Activated CD4-positive, alpha-beta T cell treated with anti-CD3 and anti-CD28 coated beads, Interleukin-10, Interleukin-2, amounts not matched to agents 100 ng/mL and 50 ng/mL, durations not matched to agents 16 hours and 8 hours (primary cell): Measurements from ENCODE around the gene TFAP2E.
"Not testable (repeated sequence)": the region's sequence is repeated elsewhere in the genome, so short reads cannot be mapped to it uniquely, and the experiment has no call there.

ENCODE experiments used
- DNase-seq: peaks from one replicate; pipeline ENCODE4 v3.0.0-alpha.2; 2020

Gene TFAP2E

GRCh38 chr1:35574655-35575415 is 1.7 kb downstream of the TFAP2E start:
- DNase-seq, result no peak

DNA sequence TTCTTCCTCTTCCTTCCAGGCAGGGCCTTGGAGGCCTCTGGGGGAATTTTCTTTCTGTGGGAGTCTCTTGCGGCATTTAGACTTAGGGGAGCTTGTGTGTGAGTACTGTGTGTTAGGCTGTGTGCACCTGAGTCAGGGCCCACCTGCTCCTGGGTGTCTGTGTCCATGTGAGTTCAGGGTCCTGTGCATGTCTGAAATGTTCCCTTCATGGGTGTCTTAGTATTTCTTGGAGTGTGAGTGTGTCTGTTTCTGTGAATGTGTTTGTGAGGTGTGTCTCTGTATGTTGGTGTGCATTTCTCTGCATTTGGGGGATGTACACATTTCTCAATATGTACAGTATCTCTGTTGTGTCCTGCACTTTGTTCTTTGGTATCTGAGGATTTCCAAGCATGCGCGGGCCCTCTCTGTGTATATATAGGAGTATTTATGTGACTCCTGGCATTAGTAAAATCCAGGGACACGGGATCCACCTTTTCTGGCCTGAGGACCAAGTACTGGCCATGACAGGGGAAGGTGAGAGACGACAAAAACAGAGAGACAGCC is 2.4 kb downstream of the TFAP2E start:
- no peak for DNase-seq

GRCh38 chr1:35576061-35576765 is 3.1 kb downstream of the TFAP2E start:
- no peak for DNase-seq

DNA sequence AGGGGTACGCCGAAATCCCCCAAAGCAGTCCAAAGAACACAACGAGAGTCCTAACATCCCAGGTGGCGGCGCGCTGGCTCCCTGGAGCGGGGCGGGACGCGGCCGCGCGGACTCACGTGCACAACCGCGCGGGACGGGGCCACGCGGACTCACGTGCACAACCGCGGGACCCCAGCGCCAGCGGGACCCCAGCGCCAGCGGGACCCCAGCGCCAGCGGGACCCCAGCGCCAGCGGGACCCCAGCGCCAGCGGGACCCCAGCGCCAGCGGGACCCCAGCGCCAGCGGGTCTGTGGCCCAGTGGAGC is 3.6 kb downstream of the TFAP2E start:
- not testable (repeated sequence) for DNase-seq

DNA sequence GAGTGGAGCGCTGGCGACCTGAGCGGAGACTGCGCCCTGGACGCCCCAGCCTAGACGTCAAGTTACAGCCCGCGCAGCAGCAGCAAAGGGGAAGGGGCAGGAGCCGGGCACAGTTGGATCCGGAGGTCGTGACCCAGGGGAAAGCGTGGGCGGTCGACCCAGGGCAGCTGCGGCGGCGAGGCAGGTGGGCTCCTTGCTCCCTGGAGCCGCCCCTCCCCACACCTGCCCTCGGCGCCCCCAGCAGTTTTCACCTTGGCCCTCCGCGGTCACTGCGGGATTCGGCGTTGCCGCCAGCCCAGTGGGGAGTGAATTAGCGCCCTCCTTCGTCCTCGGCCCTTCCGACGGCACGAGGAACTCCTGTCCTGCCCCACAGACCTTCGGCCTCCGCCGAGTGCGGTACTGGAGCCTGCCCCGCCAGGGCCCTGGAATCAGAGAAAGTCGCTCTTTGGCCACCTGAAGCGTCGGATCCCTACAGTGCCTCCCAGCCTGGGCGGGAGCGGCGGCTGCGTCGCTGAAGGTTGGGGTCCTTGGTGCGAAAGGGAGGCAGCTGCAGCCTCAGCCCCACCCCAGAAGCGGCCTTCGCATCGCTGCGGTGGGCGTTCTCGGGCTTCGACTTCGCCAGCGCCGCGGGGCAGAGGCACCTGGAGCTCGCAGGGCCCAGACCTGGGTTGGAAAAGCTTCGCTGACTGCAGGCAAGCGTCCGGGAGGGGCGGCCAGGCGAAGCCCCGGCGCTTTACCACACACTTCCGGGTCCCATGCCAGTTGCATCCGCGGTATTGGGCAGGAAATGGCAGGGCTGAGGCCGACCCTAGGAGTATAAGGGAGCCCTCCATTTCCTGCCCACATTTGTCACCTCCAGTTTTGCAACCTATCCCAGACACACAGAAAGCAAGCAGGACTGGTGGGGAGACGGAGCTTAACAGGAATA is 4.2 kb downstream of the TFAP2E start:
- DNase-seq, result peak; percentile 82

- no peak for DNase-seq
Observed at GRCh38 chr1:35580949-35581388, 7.9 kb downstream of the TFAP2E start.

DNA sequence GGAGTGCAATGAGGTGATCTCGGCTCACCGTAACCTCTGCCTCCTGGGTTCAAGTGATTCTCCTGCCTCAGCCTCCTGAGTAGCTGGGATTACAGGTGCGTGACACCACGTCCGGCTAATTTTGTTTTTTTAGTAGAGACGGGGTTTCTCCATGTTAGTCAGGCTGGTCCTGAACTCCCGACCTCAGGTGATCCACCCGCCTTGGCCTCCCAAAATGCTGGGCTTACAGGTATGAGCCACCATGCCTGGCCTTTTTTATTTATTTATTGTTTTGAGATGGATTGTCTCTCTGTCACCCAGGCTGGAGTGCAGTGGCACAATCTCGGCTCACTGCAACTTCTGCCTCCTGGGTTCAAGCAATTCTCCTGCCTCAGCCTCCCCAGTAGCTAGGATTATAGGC is 8.5 kb downstream of the TFAP2E start:
- not testable (repeated sequence) for DNase-seq

- DNase-seq, result no peak
Observed at GRCh38 chr1:35585281-35585680, 12.2 kb downstream of the TFAP2E start.

DNA sequence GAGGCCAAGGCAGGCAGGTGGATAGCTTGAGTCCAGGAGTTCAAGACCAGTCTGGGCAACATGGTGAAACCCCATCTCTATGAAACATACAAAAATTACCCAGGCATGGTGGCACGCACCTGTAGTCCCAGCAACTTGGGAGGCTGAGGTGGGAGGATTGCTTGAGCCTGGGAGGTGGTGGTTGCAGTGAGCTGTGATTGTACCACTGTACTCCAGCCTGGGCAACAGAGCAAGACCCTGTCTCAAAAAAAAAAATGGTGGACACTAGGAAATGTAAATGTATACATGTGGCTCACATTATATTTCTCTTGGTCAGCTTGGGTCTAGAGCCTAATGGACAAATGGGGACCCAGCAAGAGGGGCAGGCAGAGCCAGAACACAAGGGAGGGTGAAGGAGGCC is 12.7 kb downstream of the TFAP2E start:
- not testable (repeated sequence) for DNase-seq

- no peak for DNase-seq
Observed at GRCh38 chr1:35586808-35587207, 13.7 kb downstream of the TFAP2E start.

GRCh38 chr1:35587736-35588135 is 14.6 kb downstream of the TFAP2E start:
- DNase-seq, result no peak

DNA sequence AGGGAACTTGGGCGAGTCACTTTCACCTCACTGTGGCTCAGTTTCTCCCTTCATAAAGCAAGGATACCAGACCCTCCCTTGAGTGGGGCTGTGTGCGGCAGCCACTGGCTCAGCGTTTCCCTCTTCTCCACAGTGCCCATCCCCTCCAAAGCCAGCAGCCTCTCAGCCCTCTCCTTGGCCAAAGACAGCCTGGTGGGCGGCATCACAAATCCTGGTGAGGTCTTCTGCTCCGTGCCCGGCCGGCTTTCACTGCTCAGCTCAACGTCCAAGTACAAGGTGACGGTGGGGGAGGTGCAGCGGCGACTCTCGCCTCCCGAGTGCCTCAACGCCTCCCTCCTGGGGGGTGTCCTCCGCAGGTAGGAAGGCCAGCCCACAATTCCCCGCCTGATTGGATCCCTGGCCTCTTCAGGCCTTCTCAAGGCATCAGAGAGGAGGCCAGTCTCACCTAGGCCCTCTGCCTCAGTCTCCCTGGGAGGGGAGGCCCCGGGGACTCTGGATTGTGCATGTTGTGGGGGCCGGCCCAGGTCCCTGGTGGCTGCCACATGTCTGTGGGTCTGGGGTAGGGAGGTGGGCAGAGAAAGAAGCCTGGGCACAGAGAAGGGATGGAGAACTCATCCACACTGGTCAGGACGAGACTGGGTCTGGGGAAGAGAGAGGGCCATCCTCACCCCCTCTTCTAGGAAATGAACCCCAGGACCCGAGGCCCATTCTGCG is 15.2 kb downstream of the TFAP2E start:
- DNase-seq, result no peak

DNA sequence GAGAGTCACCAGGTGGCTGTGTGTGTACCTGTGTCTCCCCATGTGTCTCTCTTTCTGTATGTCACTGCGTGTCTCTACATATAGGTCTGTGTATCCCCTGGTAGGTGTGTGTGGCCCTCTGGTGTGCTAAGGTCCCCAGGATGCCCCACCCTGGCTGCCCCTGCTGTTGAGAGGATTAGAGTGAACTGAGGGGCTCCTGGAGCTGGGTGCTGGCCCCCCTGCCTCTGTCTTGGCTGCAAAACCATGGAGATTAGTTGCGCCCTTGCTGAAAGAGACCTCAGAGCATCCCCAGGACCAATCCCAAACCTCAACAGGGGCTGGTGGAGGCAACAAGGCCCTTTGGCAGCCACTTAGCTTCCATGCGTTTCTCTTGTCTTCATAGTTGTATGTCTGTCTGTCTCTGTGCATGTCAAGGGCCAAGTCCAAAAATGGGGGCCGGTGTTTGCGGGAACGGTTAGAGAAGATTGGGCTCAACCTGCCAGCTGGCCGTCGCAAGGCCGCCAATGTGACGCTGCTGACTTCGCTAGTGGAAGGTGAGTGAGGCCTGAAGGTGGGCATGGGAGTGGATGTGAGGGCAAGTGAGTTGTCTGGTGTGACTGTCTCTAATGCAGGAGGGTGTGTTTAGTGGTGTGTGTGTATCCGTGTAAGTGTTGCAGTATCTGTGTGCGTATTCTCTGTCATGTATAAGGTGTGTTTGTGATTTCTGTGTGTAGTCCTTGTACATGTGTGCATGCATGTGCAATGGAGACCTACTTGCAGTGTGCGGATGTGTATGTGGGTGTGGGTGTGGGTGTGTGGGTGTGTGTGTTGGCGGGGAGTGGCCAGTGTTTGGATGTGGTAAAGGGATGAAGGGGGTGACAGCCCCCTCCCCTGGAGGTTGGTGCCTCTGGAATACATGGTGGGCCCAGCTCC is 16.7 kb downstream of the TFAP2E start:
- no peak for DNase-seq

DNA sequence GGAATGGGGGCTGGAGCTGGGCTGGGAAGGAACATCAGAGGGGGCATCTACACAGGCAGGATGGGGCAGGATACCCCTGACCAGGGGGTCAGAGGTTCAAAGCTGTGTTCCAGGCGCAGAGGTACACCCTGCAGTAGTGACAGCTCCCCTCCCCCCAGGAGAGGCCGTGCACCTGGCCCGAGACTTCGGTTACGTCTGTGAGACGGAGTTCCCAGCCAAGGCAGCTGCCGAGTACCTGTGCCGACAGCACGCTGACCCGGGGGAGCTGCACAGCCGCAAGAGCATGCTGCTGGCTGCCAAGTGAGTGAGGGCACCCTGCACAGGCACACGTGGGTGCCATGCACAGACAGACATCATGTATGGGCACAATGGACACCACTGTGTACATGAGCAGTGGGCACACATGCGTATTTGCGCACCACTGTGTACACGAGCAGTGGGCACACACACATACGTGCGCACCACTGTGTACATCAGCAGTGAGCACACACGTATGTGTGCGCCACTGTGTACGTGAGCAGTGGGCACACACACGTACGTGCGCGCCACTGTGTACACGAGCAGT is 17.4 kb downstream of the TFAP2E start:
- DNase-seq, result no peak

DNA sequence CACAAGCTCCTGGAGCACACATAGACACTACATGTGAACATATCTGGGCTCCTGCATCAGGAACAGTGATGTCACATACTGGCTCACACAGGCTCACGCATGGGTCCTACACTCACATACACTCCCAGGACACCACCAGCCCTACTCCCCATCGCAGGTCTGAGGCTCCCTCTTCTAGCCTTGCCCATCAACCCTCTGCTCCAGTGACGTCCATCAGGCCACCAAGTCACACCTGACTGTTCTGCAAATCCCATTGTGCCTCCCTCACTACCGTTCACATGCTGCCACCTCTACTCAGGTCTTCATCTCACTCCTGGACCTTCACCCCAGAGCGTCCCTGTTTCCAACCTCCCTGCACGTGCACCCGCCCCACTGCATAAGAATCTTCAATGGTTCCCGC is 18.1 kb downstream of the TFAP2E start:
- DNase-seq, result no peak

- no peak for DNase-seq
Observed at GRCh38 chr1:35592991-35593769, 20.1 kb downstream of the TFAP2E start.

DNA sequence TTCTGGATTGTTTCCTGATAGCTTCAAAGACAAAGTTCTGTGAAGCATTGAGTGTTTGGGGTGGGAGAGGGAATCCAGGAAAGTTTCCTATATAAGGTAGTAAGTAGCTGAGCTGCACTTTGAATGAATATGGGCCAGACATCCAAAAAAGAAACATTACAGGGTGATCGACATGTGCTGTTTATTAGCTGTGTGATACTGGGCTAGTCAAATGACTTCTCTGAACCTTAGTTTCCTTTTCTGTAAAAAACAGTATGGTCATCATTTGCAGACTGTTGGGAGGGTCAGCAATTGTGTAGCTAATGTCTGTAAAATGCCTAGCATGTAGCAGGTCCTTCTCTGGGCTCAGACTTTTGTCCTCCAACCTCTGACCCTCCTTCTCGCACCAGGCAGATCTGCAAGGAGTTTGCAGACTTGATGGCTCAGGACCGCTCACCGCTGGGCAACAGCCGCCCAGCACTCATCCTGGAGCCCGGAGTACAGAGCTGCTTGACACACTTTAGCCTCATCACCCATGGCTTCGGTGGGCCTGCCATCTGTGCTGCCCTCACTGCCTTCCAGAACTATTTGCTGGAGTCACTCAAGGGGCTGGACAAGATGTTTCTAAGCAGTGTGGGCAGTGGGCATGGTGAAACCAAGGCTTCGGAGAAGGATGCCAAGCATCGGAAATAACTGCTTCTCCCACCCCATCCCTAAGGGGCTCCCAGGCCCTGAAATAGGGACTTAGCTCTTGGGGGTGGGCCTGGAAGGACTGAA is 21.1 kb downstream of the TFAP2E start:
- DNase-seq, result no peak

DNA sequence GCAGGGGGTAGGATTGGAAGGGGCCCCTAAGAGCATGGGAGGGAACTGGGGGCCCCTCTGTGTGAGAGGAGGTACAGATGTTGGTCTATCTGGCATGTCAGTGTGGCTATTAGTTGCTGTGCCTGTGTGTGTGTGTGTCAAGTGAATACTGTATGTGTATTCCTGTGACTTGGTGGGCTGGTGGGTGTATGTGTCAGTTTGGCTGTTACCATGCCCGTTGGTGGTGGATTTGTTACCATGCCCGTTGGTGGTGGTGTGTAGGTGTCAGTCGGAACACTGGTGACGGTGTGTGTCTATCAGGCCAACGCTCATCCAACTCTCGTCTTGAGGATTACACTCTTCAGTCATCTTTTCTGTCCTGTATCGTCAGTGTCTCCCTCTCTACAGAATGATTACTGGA is 22.6 kb downstream of the TFAP2E start:
- DNase-seq, result no peak

- DNase-seq, result no peak
Observed at GRCh38 chr1:35597870-35598269, 24.8 kb downstream of the TFAP2E start.

GRCh38 chr1:35598895-35599294 is 25.8 kb downstream of the TFAP2E start:
- DNase-seq, result no peak
